K562 (cell line): Measurements from ENCODE around the gene ING1. TPM values are rescaled to one million over a fixed set of nuclear protein-coding genes. Genes with fewer than 3 reads are reported as not detected.
A peak's percentile ranks its signal among the peaks of the same experiment; 100 is the strongest.

Source experiments
- ATAC-seq: fragments of 200-7000 bp; cut with Tn5 transposase; 3 replicates; pipeline ENCODE4 v1.9.1; 2020; ENCODE audit warnings: moderate library complexity
- BruUV-seq: library from RNA; stranded (reverse); fragments of 400-500 nt; replicated peaks from 2 replicates; lab custom pipeline; 2021; lab: Mats Ljungman, UMichigan
- CTCF ChIA-PET: fragments of 300-600 bp; formaldehyde crosslinking; extraction: SDS; loops from one replicate; lab custom pipeline; 2021; ENCODE audit warnings: low intra/inter-chr PET ratio; lab: Yijun Ruan, JAX
- POLR2A ChIA-PET: fragments of 300-600, 350-650 bp; sonication (Branson Sonifier 250); formaldehyde crosslinking; extraction: SDS; loops from one replicate; lab custom pipeline; 2021; ENCODE audit warnings: antibody characterized with exemption, inconsistent platforms; lab: Yijun Ruan, JAX
- DNase-seq, 4 experiments: peaks; one replicate each; pipeline versions ENCODE4 v3.0.0 to v3.0.0-alpha.2; 2011 to 2018; ENCODE audit warnings: low spot score in 3 of 4, mixed read lengths in 3 of 4; ENCODE audit errors: extremely low read depth in 1 of 4
- FAIRE-seq: peaks from 2 replicates; lab custom pipeline; 2011; peaks lifted over from hg19 to GRCh38; lab: Jason Lieb, UNC
- H2AFZ ChIP-seq: 2 replicates; pipeline ENCODE4 v1.6.0; 2011; ENCODE audit warnings: low read depth, low read length, control low read depth, inconsistent platforms
- H3K27ac ChIP-seq: fragments of 200-600 bp; 3 replicates; pipeline ENCODE4 v1.8.0; 2011; ENCODE audit warnings: low read depth, mild to moderate bottlenecking, control low read depth, inconsistent platforms, low read length, moderate library complexity, mixed read lengths; ENCODE audit errors: extremely low read depth
- H3K27me3 ChIP-seq, 2 experiments: fragments of 300-600 bp in 1 of 2; 2 replicates in 1 of 2; 3 replicates in 1 of 2; pipeline versions ENCODE4 v1.6.0 to v1.8.0; 2011; ENCODE audit warnings: inconsistent platforms in 2 of 2, low read length in 2 of 2, mild to moderate bottlenecking in 1 of 2, mixed read lengths in 1 of 2, moderate library complexity in 1 of 2; ENCODE audit not compliant: control insufficient read depth in 2 of 2, insufficient read depth in 2 of 2
- H3K36me3 ChIP-seq: fragments of 300-600 bp; 3 replicates; pipeline ENCODE4 v1.8.0; 2011; ENCODE audit warnings: mild to moderate bottlenecking, low read length, inconsistent platforms; ENCODE audit not compliant: control insufficient read depth, insufficient read depth
- H3K4me1 ChIP-seq, 2 experiments: fragments of 200-600 bp in 1 of 2; replicated peaks in 1 of 2; 2 replicates in 1 of 2; 3 replicates in 1 of 2; pipeline versions ENCODE4 v1.5.1 to v1.8.0; 2011; ENCODE audit warnings: inconsistent platforms in 2 of 2, low read length in 2 of 2, mild to moderate bottlenecking in 1 of 2, mixed read lengths in 1 of 2, moderate library complexity in 1 of 2; ENCODE audit not compliant: control insufficient read depth in 2 of 2, insufficient read depth in 2 of 2
- H3K4me2 ChIP-seq: 2 replicates; pipeline ENCODE4 v1.6.1; 2011; ENCODE audit warnings: low read length, control low read depth, inconsistent platforms, mixed read lengths; ENCODE audit not compliant: insufficient read depth
- H3K4me3 ChIP-seq: fragments of 200-600 bp; sonication (generic), shearing (Covaris generic); 2 replicates; pipeline ENCODE4 v1.5.1; 2016; ENCODE audit warnings: control low read depth, inconsistent platforms
- H3K79me2 ChIP-seq: fragments of 200-600 bp; 3 replicates; pipeline ENCODE4 v1.8.0; 2011; ENCODE audit warnings: low read length, inconsistent platforms; ENCODE audit not compliant: control insufficient read depth, insufficient read depth
- H3K9ac ChIP-seq, 2 experiments: 2 replicates each; pipeline versions ENCODE4 v1.6.0 to v1.6.1; 2011; ENCODE audit warnings: low read depth in 2 of 2, low read length in 2 of 2, control low read depth in 1 of 2, inconsistent platforms in 1 of 2, mild to moderate bottlenecking in 1 of 2, mixed read lengths in 1 of 2; ENCODE audit not compliant: insufficient read depth in 1 of 2
- H3K9me1 ChIP-seq: one replicate; pipeline ENCODE4 v1.6.0; 2011; ENCODE audit warnings: inconsistent platforms, mild to moderate bottlenecking, low read length, moderate library complexity; ENCODE audit not compliant: control insufficient read depth, insufficient read depth
- H3K9me3 ChIP-seq: replicated peaks from 2 replicates; pipeline ENCODE4 v1.5.1; 2011; ENCODE audit warnings: low read depth, low read length, inconsistent platforms; ENCODE audit not compliant: control insufficient read depth, insufficient read depth
- H4K20me1 ChIP-seq: replicated peaks from 2 replicates; pipeline ENCODE4 v1.6.1; 2011; ENCODE audit warnings: low read length, inconsistent platforms, mixed read lengths; ENCODE audit not compliant: control insufficient read depth, insufficient read depth
- ARID1B ChIP-seq: fragments of 450-650 bp; IDR thresholded peaks from 2 replicates; pipeline ENCODE4 v1.6.1; 2016; ENCODE audit warnings: antibody characterized with exemption, mild to moderate bottlenecking, inconsistent platforms
- BRD9 ChIP-seq: fragments of 450-650 bp; IDR thresholded peaks from 2 replicates; pipeline ENCODE4 v1.6.1; 2018; ENCODE audit warnings: low read depth; ENCODE audit not compliant: partially characterized antibody
- CHD2 ChIP-seq: IDR thresholded peaks from 2 replicates; pipeline ENCODE4 v1.6.1; 2011; ENCODE audit warnings: low read depth, low read length
- CREM ChIP-seq: IDR thresholded peaks from 2 replicates; pipeline ENCODE4 v1.6.1; 2014; ENCODE audit warnings: antibody characterized with exemption, low read depth
- EP400 ChIP-seq: fragments of 450-650 bp; IDR thresholded peaks from 2 replicates; pipeline ENCODE4 v1.6.1; 2017; ENCODE audit warnings: antibody characterized with exemption, mild to moderate bottlenecking, moderate library complexity
- ETV5 ChIP-seq: sonication (generic); formaldehyde crosslinking; IDR thresholded peaks from 2 replicates; pipeline ENCODE4 v1.4.0; 2020; ENCODE audit warnings: low read depth, mild to moderate bottlenecking, missing genetic modification reagents
- GTF2B ChIP-seq: IDR thresholded peaks from 2 replicates; pipeline ENCODE4 v1.6.1; 2011; ENCODE audit not compliant: insufficient read length; ENCODE audit errors: extremely low read depth
- HDAC1 ChIP-seq, 2 experiments: fragments of 450-650 bp; IDR thresholded peaks; 2 replicates each; pipeline ENCODE4 v1.6.1; 2016 to 2017; ENCODE audit warnings: inconsistent platforms in 1 of 2, mild to moderate bottlenecking in 1 of 2, moderate library complexity in 1 of 2
- NELFE ChIP-seq: IDR thresholded peaks from 2 replicates; pipeline ENCODE4 v1.6.1; 2011; ENCODE audit warnings: mild to moderate bottlenecking; ENCODE audit not compliant: insufficient read depth, insufficient read length
- NFIX ChIP-seq: fragments of 250-450 bp; sonication (Bioruptor Pico); IDR thresholded peaks from 2 replicates; pipeline ENCODE4 v1.4.0; 2020; ENCODE audit warnings: low read depth, mild to moderate bottlenecking, moderate library complexity
- PHF20 ChIP-seq: fragments of 450-650 bp; IDR thresholded peaks from 2 replicates; pipeline ENCODE4 v1.6.1; 2018; ENCODE audit not compliant: partially characterized antibody
- RBM22 ChIP-seq: fragments of 200-400 bp; formaldehyde crosslinking; IDR thresholded peaks from 2 replicates; pipeline ENCODE4 v1.6.1; 2018; ENCODE audit warnings: low read length, low read depth; ENCODE audit not compliant: poor library complexity, severe bottlenecking
- RBM25 ChIP-seq: fragments of 200-400 bp; formaldehyde crosslinking; IDR thresholded peaks from 2 replicates; pipeline ENCODE4 v1.6.1; 2018; ENCODE audit warnings: low read length, low read depth, moderate library complexity; ENCODE audit not compliant: severe bottlenecking
- SIN3A ChIP-seq, 2 experiments: fragments of 150-350 bp in 1 of 2; IDR thresholded peaks; 2 replicates each; pipeline ENCODE4 v1.6.1; 2011 to 2016; ENCODE audit warnings: borderline replicate concordance in 2 of 2, low read depth in 2 of 2, low read length in 2 of 2, mild to moderate bottlenecking in 2 of 2, moderate library complexity in 2 of 2; ENCODE audit not compliant: control insufficient read depth in 1 of 2
- TFAP4 ChIP-seq: sonication (generic); formaldehyde crosslinking; IDR thresholded peaks from 2 replicates; pipeline ENCODE4 v1.8.0; 2022; ENCODE audit warnings: missing genetic modification reagents, mild to moderate bottlenecking, moderate library complexity, borderline replicate concordance
- ZBTB12 ChIP-seq: fragments of 250-450 bp; sonication (Bioruptor Pico); IDR thresholded peaks from 2 replicates; pipeline ENCODE4 v1.4.0; 2020
- ZBTB7A ChIP-seq: IDR thresholded peaks from 2 replicates; pipeline ENCODE4 v1.6.1; 2011; ENCODE audit warnings: low read depth, mild to moderate bottlenecking, low read length, moderate library complexity, borderline replicate concordance; ENCODE audit not compliant: control insufficient read depth
- ZNF311 ChIP-seq: fragments of 250-450 bp; sonication (Bioruptor Pico); IDR thresholded peaks from 2 replicates; pipeline ENCODE4 v1.4.0; 2020; ENCODE audit warnings: mild to moderate bottlenecking, moderate library complexity
- WGBS: fragments of 100-300 bp; shearing (Covaris generic); methylation state at CpG from one replicate; pipeline ENCODE4 v1.1.6; 2016; ENCODE audit warnings: low coverage, mixed read lengths; ENCODE audit not compliant: insufficient coverage; ENCODE audit errors: missing lambda C conversion rate; 5-methylcytosine and 5-hydroxymethylcytosine counted together
- in situ Hi-C: fragments of 300-500 bp; cut with MboI; formaldehyde crosslinking; loops from 4 replicates; pipeline ENCODE4 v1.15.0; 2018; ENCODE audit warnings: inconsistent platforms, mixed read lengths
- intact Hi-C: fragments of 100-400 bp; cut with micrococcal nuclease; formaldehyde crosslinking; loops from 2 replicates; pipeline ENCODE4 v1.14.2; 2022
- polyA plus RNA-seq, 8 experiments: library from polyadenylated mRNA; depleted of rRNA in 4 of 8; stranded (reverse) in 5 of 8; unstranded in 3 of 8; fragments of >200 nt; fragmentation: Nextera tagmentation in 2 of 8; fragmentation: Illumina TruSeq in 1 of 8; extraction: Ambion mirVana in 2 of 8; extraction: Trizol in 1 of 8; gene quantifications; 2 replicates each; pipeline versions ENCODE4 v1.2.1 to v1.2.3, GENCODE V29; 2011 to 2014; ENCODE audit warnings: inconsistent platforms in 1 of 8, missing spikeins in 1 of 8
- total RNA-seq, 7 experiments: library from RNA; depleted of rRNA in 6 of 7; stranded (reverse); fragments of >200 nt in 6 of 7; fragmentation: Illumina TruSeq in 2 of 7; extraction: Trizol in 2 of 7; gene quantifications; 2 replicates each; pipeline versions ENCODE4 v1.2.1 to v1.2.3, GENCODE V29; 2011 to 2021; ENCODE audit warnings: low replicate concordance in 1 of 7

The ING1 gene
- total and polyA plus RNA-seq, 9 of the 15 experiments (the other 6 are each of a cell fraction or from before 2014, with no cell fraction given) = 1.0 to 20.1 (median 8.2) TPM

GRCh38 chr13:110712849-110713641 lies 455 bp upstream of the ING1 start:
- Histone ChIP-seq H3K9ac (peak overlapping the region; percentile 92 to 97), H3K9me3 (no peaks in the 10 kb centered on the region), H3K27ac (peak overlapping the region; percentile 97), H3K4me2 (peak overlapping the region; percentile 85), H3K27me3 (no peaks in the 10 kb centered on the region), H4K20me1 (peaks cover 8% of the 10 kb centered on the region; the same call in 1 of the 2 replicates), H3K4me1 (peaks cover 2 to 17% of the 10 kb centered on the region in 2 experiments; a peak in 2 of 5 replicates), H3K36me3 (no peaks in the 10 kb centered on the region), H3K4me3 (peak overlapping the region; percentile 86), H3K9me1 (no peaks in the 10 kb centered on the region), H2AFZ (peak overlapping the region; percentile 89), H3K79me2 (peaks cover 49% of the 10 kb centered on the region)
- CTCF ChIA-PET = interaction anchor here (0.7 kb wide), 1 partner anchor 104 kb away, joined by 3 read pairs; no protein-coding TSS in a partner anchor
- intact Hi-C loops = loop anchor here (2.0 to 10.0 kb wide), 4 partner anchors 102 to 258 kb away; partner anchors contain the start of gene ANKRD10
- under 1% methylated on average over 22 of the region's 68 CpGs for WGBS
- ATAC-seq (peak; percentile 72), FAIRE-seq (peak; percentile 96), DNase-seq (peak; percentile 84 to 96 (median 91))
- no TSS peak for BruUV-seq
- POLR2A ChIA-PET = interaction anchor here (0.6 to 1.2 kb wide), 4 partner anchors 9 to 550 kb away, joined by 3 to 5 read pairs (median 3); no protein-coding TSS in a partner anchor
- in situ Hi-C loops = no loop called here
- TF ChIP-seq PHF20 (peak; percentile 17), CREM (peak; percentile 45; the same call in 1 of the 2 replicates), BRD9 (peak; percentile 44), EP400 (peak; percentile 43; the same call in 1 of the 2 replicates), ARID1B (0 out of 2 replicates have a peak, but pooled peaks have one; percentile 8), ETV5 (CRISPR knock-in tag) (peak; percentile 60; the same call in 1 of the 2 replicates), NELFE (peak; percentile 71), SIN3A (IDR thresholded peaks at IDR 0.05; ENCODE audit: borderline replicate concordance in 2 of 2, control insufficient read depth in 1 of 2, low read depth in 2 of 2, low read length in 2 of 2) (peak; percentile 28 to 57; a peak in 2 of 4 replicates), NFIX (CRISPR knock-in tag) (no peak), TFAP4 (CRISPR knock-in tag) (peak; percentile 38; the same call in 1 of the 2 replicates), CHD2 (peak; percentile 78), RBM25 (peak; percentile 87), HDAC1 (IDR thresholded peaks at IDR 0.05) (peak in 1 of 2 experiments; percentile 66; a peak in 2 of 4 replicates), ZNF311 (CRISPR knock-in tag) (no peak), ZBTB12 (no peak), GTF2B (peak; percentile 24), RBM22 (peak; percentile 95), ZBTB7A (peak; percentile 95)
